CD14-positive monocyte (primary cell): ENCODE results near the gene CARD9. TPM values are rescaled to one million over a fixed set of nuclear protein-coding genes. Genes with fewer than 3 reads are reported as not detected.

Source experiments
- DNase-seq, 3 donors: peaks; one replicate each; pipeline ENCODE4 v3.0.0-alpha.2; 2011 to 2022
- H2AFZ ChIP-seq: 2 replicates; pipeline ENCODE4 v1.6.0; 2012; ENCODE audit warnings: mild to moderate bottlenecking, low read depth, low read length, inconsistent platforms; ENCODE audit not compliant: insufficient read depth, poor library complexity, severe bottlenecking
- H3K27ac ChIP-seq, 2 donors: 1 replicate in 1 of 2; 2 replicates in 1 of 2; pipeline ENCODE4 v1.5.1; 2012 to 2013; ENCODE audit warnings: low read length in 2 of 2, control low read depth in 1 of 2, inconsistent platforms in 1 of 2, low read depth in 1 of 2, mild to moderate bottlenecking in 1 of 2
- H3K27me3 ChIP-seq, 2 donors: one replicate each; pipeline versions ENCODE4 v1.6.0 to v1.6.1; 2011 to 2013; ENCODE audit warnings: low read length in 2 of 2; ENCODE audit not compliant: control insufficient read depth in 2 of 2, insufficient read depth in 2 of 2
- H3K36me3 ChIP-seq, 2 donors: replicated peaks in 1 of 2; 1 replicate in 1 of 2; 2 replicates in 1 of 2; pipeline versions ENCODE4 v1.5.1 to v1.6.1; 2012 to 2013; ENCODE audit warnings: low read length in 2 of 2, control low read depth in 1 of 2, inconsistent platforms in 1 of 2, mild to moderate bottlenecking in 1 of 2; ENCODE audit not compliant: insufficient read depth in 2 of 2, control insufficient read depth in 1 of 2
- H3K4me1 ChIP-seq, 2 donors: 1 replicate in 1 of 2; 2 replicates in 1 of 2; pipeline versions ENCODE4 v1.5.1 to v1.6.1; 2012 to 2013; ENCODE audit warnings: low read length in 2 of 2, control low read depth in 1 of 2, inconsistent platforms in 1 of 2, mild to moderate bottlenecking in 1 of 2, moderate library complexity in 1 of 2; ENCODE audit not compliant: insufficient read depth in 2 of 2, control insufficient read depth in 1 of 2
- H3K4me2 ChIP-seq: replicated peaks from 2 replicates; pipeline ENCODE3; 2012; ENCODE audit warnings: low read length, moderate library complexity, mild to moderate bottlenecking; ENCODE audit not compliant: poor library complexity, severe bottlenecking; ENCODE audit errors: extremely low read depth
- H3K4me3 ChIP-seq, 3 experiments: fragments of 200-600 bp in 1 of 3; sonication (generic) in 1 of 3; replicated peaks in 1 of 3; 1 replicate in 2 of 3; 2 replicates in 1 of 3; pipeline ENCODE4 v1.5.1; 2011 to 2013; ENCODE audit warnings: low read length in 3 of 3, mild to moderate bottlenecking in 3 of 3, control low read depth in 2 of 3, low read depth in 2 of 3, inconsistent platforms in 1 of 3, moderate library complexity in 1 of 3
- H3K79me2 ChIP-seq: 2 replicates; pipeline ENCODE4 v1.6.0; 2012; ENCODE audit warnings: mild to moderate bottlenecking, control low read depth, inconsistent platforms, low read length, moderate library complexity; ENCODE audit not compliant: insufficient read depth
- H3K9ac ChIP-seq: 2 replicates; pipeline ENCODE4 v1.6.0; 2017; ENCODE audit warnings: low read length, mild to moderate bottlenecking; ENCODE audit not compliant: insufficient read depth, poor library complexity, severe bottlenecking
- H3K9me3 ChIP-seq, 2 donors: replicated peaks in 1 of 2; 1 replicate in 1 of 2; 2 replicates in 1 of 2; pipeline versions ENCODE4 v1.5.1 to v1.6.1; 2012 to 2013; ENCODE audit warnings: low read length in 2 of 2, control low read depth in 1 of 2; ENCODE audit not compliant: control insufficient read depth in 1 of 2, insufficient read depth in 1 of 2
- H4K20me1 ChIP-seq: 2 replicates; pipeline ENCODE4 v1.6.0; 2012; ENCODE audit warnings: mild to moderate bottlenecking, low read length, control low read depth, moderate library complexity; ENCODE audit not compliant: insufficient read depth
- H3K27ac Mint-ChIP-seq, 7 donors: one replicate each; pipeline ENCODE4 v1.8.0; 2020; ENCODE audit warnings: mild to moderate bottlenecking in 7 of 7, mixed read lengths in 7 of 7, moderate library complexity in 6 of 7, inconsistent platforms in 2 of 7
- H3K27me3 Mint-ChIP-seq, 3 donors: one replicate each; pipeline ENCODE4 v1.8.0; 2021 to 2022; ENCODE audit warnings: low read depth in 3 of 3, mild to moderate bottlenecking in 3 of 3, mixed read lengths in 3 of 3, moderate library complexity in 3 of 3, inconsistent platforms in 1 of 3
- H3K36me3 Mint-ChIP-seq, 2 donors: one replicate each; pipeline ENCODE4 v1.8.0; 2020; ENCODE audit warnings: mixed read lengths in 2 of 2, inconsistent platforms in 1 of 2, mild to moderate bottlenecking in 1 of 2
- H3K4me1 Mint-ChIP-seq: one replicate; pipeline ENCODE4 v1.8.0; 2020; ENCODE audit warnings: mild to moderate bottlenecking, mixed read lengths
- H3K4me3 Mint-ChIP-seq, 2 donors: one replicate each; pipeline ENCODE4 v1.8.0; 2020; ENCODE audit warnings: mild to moderate bottlenecking in 2 of 2, mixed read lengths in 2 of 2, moderate library complexity in 1 of 2
- H3K9me3 Mint-ChIP-seq, 7 donors: one replicate each; pipeline ENCODE4 v1.8.0; 2020 to 2022; ENCODE audit warnings: mixed read lengths in 7 of 7, mild to moderate bottlenecking in 6 of 7, moderate library complexity in 6 of 7, inconsistent platforms in 2 of 7
- CTCF ChIP-seq: fragments of 200-600 bp; IDR thresholded peaks from one replicate; pipeline ENCODE4 v1.8.0; 2022; ENCODE audit warnings: antibody characterized with exemption, mild to moderate bottlenecking
- WGBS: methylation state at CpG from one replicate; pipeline ENCODE4 v1.1.5; 2013; ENCODE audit warnings: missing lambda C conversion rate; ENCODE audit not compliant: insufficient coverage; 5-methylcytosine and 5-hydroxymethylcytosine counted together
- intact Hi-C, 2 donors: fragments of 100-400 bp; cut with micrococcal nuclease; formaldehyde crosslinking; loops; one replicate each; pipeline versions ENCODE4 v1.15.0 to v1.15.1; 2023
- polyA plus RNA-seq, 3 donors: library from polyadenylated mRNA; depleted of rRNA in 1 of 3; unstranded in 2 of 3; stranded (reverse) in 1 of 3; fragments of 300-500 nt in 2 of 3; fragments of >200 nt in 1 of 3; fragmentation: Illumina TruSeq in 2 of 3; gene quantifications; 1 replicate in 2 of 3; 2 replicates in 1 of 3; pipeline ENCODE4 v1.2.3, GENCODE V29; 2012 to 2021

Gene CARD9
- polyA plus RNA-seq, 3 donors: 34.3 to 108 (median 41.4) TPM

- H3K9me3 ChIP-seq: no peaks in the 10 kb centered on the region
- no peak overlapping the region for H3K27ac ChIP-seq
- WGBS: 98% methylated on average over 20 of the region's 21 CpGs
- H3K4me3 Mint-ChIP-seq: no peak overlapping the region
- H3K36me3 Mint-ChIP-seq: peaks cover 67 to 95% of the 10 kb centered on the region in 2 donors
- no peak overlapping the region for H3K4me2 ChIP-seq
- peaks cover 78 to 93% of the 10 kb centered on the region in 2 donors for H3K36me3 ChIP-seq
- no peaks in the 10 kb centered on the region for H3K4me1 Mint-ChIP-seq
- no peaks in the 10 kb centered on the region for H3K9me3 Mint-ChIP-seq
- TF ChIP-seq CTCF: no peak
- no peaks in the 10 kb centered on the region for H3K4me1 ChIP-seq
- no peaks in the 10 kb centered on the region for H3K27me3 ChIP-seq
- no peaks in the 10 kb centered on the region for H3K79me2 ChIP-seq
- intact Hi-C loops: no loop called here
- no peak for DNase-seq
- no peak overlapping the region for H3K9ac ChIP-seq
- peaks cover 0 to 2% (median 0%) of the 10 kb centered on the region in 3 donors for H3K27me3 Mint-ChIP-seq
- H3K4me3 ChIP-seq: no peak overlapping the region
- no peak overlapping the region for H2AFZ ChIP-seq
- H3K27ac Mint-ChIP-seq: peak overlapping the region in 1 of 7 donors; percentile 16
- no peaks in the 10 kb centered on the region for H4K20me1 ChIP-seq
Observed at GRCh38 chr9:136392538-136393449, 19.3 kb upstream of the CARD9 start.

GRCh38 chr9:136391737-136392537 lies 18.5 kb upstream of the CARD9 start:
- peaks cover 70 to 97% of the 10 kb centered on the region in 2 donors for H3K36me3 Mint-ChIP-seq
- TF ChIP-seq CTCF: no peak
- 97% methylated on average over 23 of the region's 28 CpGs for WGBS
- no peak overlapping the region for H2AFZ ChIP-seq
- no peaks in the 10 kb centered on the region for H3K4me1 ChIP-seq
- H3K27me3 Mint-ChIP-seq: peaks cover 0 to 2% (median 0%) of the 10 kb centered on the region in 3 donors
- no peaks in the 10 kb centered on the region for H3K9me3 ChIP-seq
- no peak overlapping the region for H3K27ac Mint-ChIP-seq
- H3K9me3 Mint-ChIP-seq: no peaks in the 10 kb centered on the region
- DNase-seq: no peak
- no peak overlapping the region for H3K4me3 ChIP-seq
- intact Hi-C loops: no loop called here
- no peaks in the 10 kb centered on the region for H3K27me3 ChIP-seq
- no peaks in the 10 kb centered on the region for H4K20me1 ChIP-seq
- no peak overlapping the region for H3K27ac ChIP-seq
- H3K4me3 Mint-ChIP-seq: no peak overlapping the region
- H3K36me3 ChIP-seq: peaks cover 79 to 97% of the 10 kb centered on the region in 2 donors
- H3K4me1 Mint-ChIP-seq: no peaks in the 10 kb centered on the region
- H3K79me2 ChIP-seq: no peaks in the 10 kb centered on the region
- H3K9ac ChIP-seq: no peak overlapping the region
- no peak overlapping the region for H3K4me2 ChIP-seq
